K562 (cell line): ENCODE data around the gene WTAP. TPM values are rescaled to one million over a fixed set of nuclear protein-coding genes. Genes with fewer than 3 reads are reported as not detected.
"Not testable (repeated sequence)": the region's sequence is repeated elsewhere in the genome, so short reads cannot be mapped to it uniquely, and the experiment has no call there.

Experiments
- ATAC-seq: fragments of 200-7000 bp; cut with Tn5 transposase; 3 replicates; pipeline ENCODE4 v1.9.1; 2020; ENCODE audit warnings: moderate library complexity
- BruUV-seq: library from RNA; stranded (reverse); fragments of 400-500 nt; replicated peaks from 2 replicates; lab custom pipeline; 2021; lab: Mats Ljungman, UMichigan
- CTCF ChIA-PET: fragments of 300-600 bp; formaldehyde crosslinking; extraction: SDS; loops from one replicate; lab custom pipeline; 2021; ENCODE audit warnings: low intra/inter-chr PET ratio; lab: Yijun Ruan, JAX
- POLR2A ChIA-PET: fragments of 300-600, 350-650 bp; sonication (Branson Sonifier 250); formaldehyde crosslinking; extraction: SDS; loops from one replicate; lab custom pipeline; 2021; ENCODE audit warnings: antibody characterized with exemption, inconsistent platforms; lab: Yijun Ruan, JAX
- DNase-seq, 4 experiments: peaks; one replicate each; pipeline versions ENCODE4 v3.0.0 to v3.0.0-alpha.2; 2011 to 2018; ENCODE audit warnings: low spot score in 3 of 4, mixed read lengths in 3 of 4; ENCODE audit errors: extremely low read depth in 1 of 4
- FAIRE-seq: peaks from 2 replicates; lab custom pipeline; 2011; peaks lifted over from hg19 to GRCh38; lab: Jason Lieb, UNC
- H2AFZ ChIP-seq: 2 replicates; pipeline ENCODE4 v1.6.0; 2011; ENCODE audit warnings: low read depth, low read length, control low read depth, inconsistent platforms
- H3K27ac ChIP-seq: fragments of 200-600 bp; 3 replicates; pipeline ENCODE4 v1.8.0; 2011; ENCODE audit warnings: low read depth, mild to moderate bottlenecking, control low read depth, inconsistent platforms, low read length, moderate library complexity, mixed read lengths; ENCODE audit errors: extremely low read depth
- H3K27me3 ChIP-seq, 2 experiments: fragments of 300-600 bp in 1 of 2; 2 replicates in 1 of 2; 3 replicates in 1 of 2; pipeline versions ENCODE4 v1.6.0 to v1.8.0; 2011; ENCODE audit warnings: inconsistent platforms in 2 of 2, low read length in 2 of 2, mild to moderate bottlenecking in 1 of 2, mixed read lengths in 1 of 2, moderate library complexity in 1 of 2; ENCODE audit not compliant: control insufficient read depth in 2 of 2, insufficient read depth in 2 of 2
- H3K36me3 ChIP-seq: fragments of 300-600 bp; 3 replicates; pipeline ENCODE4 v1.8.0; 2011; ENCODE audit warnings: mild to moderate bottlenecking, low read length, inconsistent platforms; ENCODE audit not compliant: control insufficient read depth, insufficient read depth
- H3K4me1 ChIP-seq, 2 experiments: fragments of 200-600 bp in 1 of 2; replicated peaks in 1 of 2; 2 replicates in 1 of 2; 3 replicates in 1 of 2; pipeline versions ENCODE4 v1.5.1 to v1.8.0; 2011; ENCODE audit warnings: inconsistent platforms in 2 of 2, low read length in 2 of 2, mild to moderate bottlenecking in 1 of 2, mixed read lengths in 1 of 2, moderate library complexity in 1 of 2; ENCODE audit not compliant: control insufficient read depth in 2 of 2, insufficient read depth in 2 of 2
- H3K4me2 ChIP-seq: 2 replicates; pipeline ENCODE4 v1.6.1; 2011; ENCODE audit warnings: low read length, control low read depth, inconsistent platforms, mixed read lengths; ENCODE audit not compliant: insufficient read depth
- H3K4me3 ChIP-seq: fragments of 200-600 bp; sonication (generic), shearing (Covaris generic); 2 replicates; pipeline ENCODE4 v1.5.1; 2016; ENCODE audit warnings: control low read depth, inconsistent platforms
- H3K79me2 ChIP-seq: fragments of 200-600 bp; 3 replicates; pipeline ENCODE4 v1.8.0; 2011; ENCODE audit warnings: low read length, inconsistent platforms; ENCODE audit not compliant: control insufficient read depth, insufficient read depth
- H3K9ac ChIP-seq, 2 experiments: 2 replicates each; pipeline versions ENCODE4 v1.6.0 to v1.6.1; 2011; ENCODE audit warnings: low read depth in 2 of 2, low read length in 2 of 2, control low read depth in 1 of 2, inconsistent platforms in 1 of 2, mild to moderate bottlenecking in 1 of 2, mixed read lengths in 1 of 2; ENCODE audit not compliant: insufficient read depth in 1 of 2
- H3K9me1 ChIP-seq: one replicate; pipeline ENCODE4 v1.6.0; 2011; ENCODE audit warnings: inconsistent platforms, mild to moderate bottlenecking, low read length, moderate library complexity; ENCODE audit not compliant: control insufficient read depth, insufficient read depth
- H3K9me3 ChIP-seq: replicated peaks from 2 replicates; pipeline ENCODE4 v1.5.1; 2011; ENCODE audit warnings: low read depth, low read length, inconsistent platforms; ENCODE audit not compliant: control insufficient read depth, insufficient read depth
- H4K20me1 ChIP-seq: replicated peaks from 2 replicates; pipeline ENCODE4 v1.6.1; 2011; ENCODE audit warnings: low read length, inconsistent platforms, mixed read lengths; ENCODE audit not compliant: control insufficient read depth, insufficient read depth
- HMBOX1 ChIP-seq: sonication (generic); IDR thresholded peaks from 2 replicates; pipeline ENCODE4 v1.6.1; 2016
- ZBTB1 ChIP-seq: sonication (generic); formaldehyde crosslinking; IDR thresholded peaks from 2 replicates; pipeline ENCODE4 v1.8.1; 2023; ENCODE audit warnings: missing genetic modification reagents, low read depth, mild to moderate bottlenecking, borderline replicate concordance
- WGBS: fragments of 100-300 bp; shearing (Covaris generic); methylation state at CpG from one replicate; pipeline ENCODE4 v1.1.6; 2016; ENCODE audit warnings: low coverage, mixed read lengths; ENCODE audit not compliant: insufficient coverage; ENCODE audit errors: missing lambda C conversion rate; 5-methylcytosine and 5-hydroxymethylcytosine counted together
- in situ Hi-C: fragments of 300-500 bp; cut with MboI; formaldehyde crosslinking; loops from 4 replicates; pipeline ENCODE4 v1.15.0; 2018; ENCODE audit warnings: inconsistent platforms, mixed read lengths
- intact Hi-C: fragments of 100-400 bp; cut with micrococcal nuclease; formaldehyde crosslinking; loops from 2 replicates; pipeline ENCODE4 v1.14.2; 2022
- polyA plus RNA-seq, 8 experiments: library from polyadenylated mRNA; depleted of rRNA in 4 of 8; stranded (reverse) in 5 of 8; unstranded in 3 of 8; fragments of >200 nt; fragmentation: Nextera tagmentation in 2 of 8; fragmentation: Illumina TruSeq in 1 of 8; extraction: Ambion mirVana in 2 of 8; extraction: Trizol in 1 of 8; gene quantifications; 2 replicates each; pipeline versions ENCODE4 v1.2.1 to v1.2.3, GENCODE V29; 2011 to 2014; ENCODE audit warnings: inconsistent platforms in 1 of 8, missing spikeins in 1 of 8
- total RNA-seq, 7 experiments: library from RNA; depleted of rRNA in 6 of 7; stranded (reverse); fragments of >200 nt in 6 of 7; fragmentation: Illumina TruSeq in 2 of 7; extraction: Trizol in 2 of 7; gene quantifications; 2 replicates each; pipeline versions ENCODE4 v1.2.1 to v1.2.3, GENCODE V29; 2011 to 2021; ENCODE audit warnings: low replicate concordance in 1 of 7

Gene WTAP
- total and polyA plus RNA-seq, 9 of the 15 experiments (the other 6 are each of a cell fraction or from before 2014, with no cell fraction given): 52.4 to 156 (median 110) TPM

DNA sequence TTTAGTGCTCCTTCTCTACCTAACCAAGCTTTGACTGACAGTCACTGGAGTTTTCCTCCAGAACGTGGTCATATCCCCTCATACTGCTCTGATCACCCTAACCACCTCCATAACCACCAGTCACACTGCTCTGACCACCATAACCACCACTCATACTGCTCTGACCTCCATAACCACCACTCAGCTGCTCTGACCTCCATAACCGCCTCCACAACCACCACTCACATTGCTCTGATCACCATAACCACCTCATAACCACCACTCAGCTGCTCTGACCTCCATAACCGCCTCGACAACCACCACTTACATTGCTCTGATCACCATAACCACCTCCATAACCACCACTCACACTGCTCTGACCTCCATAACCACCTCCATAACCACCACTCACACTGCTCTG, 16.7 kb upstream of the WTAP start:
- H3K79me2 ChIP-seq, H3K4me1 ChIP-seq: not testable (repeated sequence)
- TF ChIP-seq HMBOX1 (peak; percentile 89), ZBTB1 (CRISPR knock-in tag) (peak; percentile 70)
- TF ChIP-seq, all 486 proteins: peak for 2; not testable (repeated sequence) for 484
- ATAC-seq, H3K9ac ChIP-seq, H4K20me1 ChIP-seq, FAIRE-seq, H3K4me2 ChIP-seq, H3K4me3 ChIP-seq, DNase-seq, H3K27me3 ChIP-seq, intact Hi-C loops, H3K36me3 ChIP-seq, BruUV-seq, in situ Hi-C loops, H3K9me3 ChIP-seq, H3K9me1 ChIP-seq, H2AFZ ChIP-seq, H3K27ac ChIP-seq, CTCF ChIA-PET: not testable (repeated sequence)
- POLR2A ChIA-PET: interaction anchor here (1.0 kb wide), 2 partner anchors 8 to 16 kb away, joined by 3 read pairs; partner anchors contain the start of gene WTAP
- 18% methylated on average over 4 of the region's 4 CpGs for WGBS

- in situ Hi-C loops, FAIRE-seq: not testable (repeated sequence)
- 7% methylated on average over 3 of the region's 3 CpGs for WGBS
- peak; percentile 96 for TF ChIP-seq HMBOX1
- TF ChIP-seq, all 486 proteins: peak for 1; not testable (repeated sequence) for 485
- DNase-seq, H3K4me1 ChIP-seq, ATAC-seq, intact Hi-C loops, H3K4me2 ChIP-seq, H2AFZ ChIP-seq, H3K36me3 ChIP-seq, H4K20me1 ChIP-seq, BruUV-seq, H3K9me3 ChIP-seq, H3K27me3 ChIP-seq, H3K4me3 ChIP-seq, H3K27ac ChIP-seq, CTCF ChIA-PET, H3K9ac ChIP-seq, H3K79me2 ChIP-seq, H3K9me1 ChIP-seq: not testable (repeated sequence)
- POLR2A ChIA-PET: interaction anchor here (1.2 to 1.4 kb wide), 3 partner anchors 10 to 16 kb away, joined by 3 to 6 read pairs (median 3); partner anchors contain the start of gene WTAP
Observed at GRCh38 chr6:159712389-159712788, 14.9 kb upstream of the WTAP start.
